ENCODE results near the gene C2CD2. TPM values are rescaled to one million over a fixed set of nuclear protein-coding genes. Genes with fewer than 3 reads are reported as not detected.
"Not testable (repeated sequence)": the region's sequence is repeated elsewhere in the genome, so short reads cannot be mapped to it uniquely, and the experiment has no call there.

The C2CD2 gene
- polyA plus RNA-seq, 6 donors from 2014 or later: 2.6 to 4.6 (median 3.4) TPM; not detected in 1

DNA sequence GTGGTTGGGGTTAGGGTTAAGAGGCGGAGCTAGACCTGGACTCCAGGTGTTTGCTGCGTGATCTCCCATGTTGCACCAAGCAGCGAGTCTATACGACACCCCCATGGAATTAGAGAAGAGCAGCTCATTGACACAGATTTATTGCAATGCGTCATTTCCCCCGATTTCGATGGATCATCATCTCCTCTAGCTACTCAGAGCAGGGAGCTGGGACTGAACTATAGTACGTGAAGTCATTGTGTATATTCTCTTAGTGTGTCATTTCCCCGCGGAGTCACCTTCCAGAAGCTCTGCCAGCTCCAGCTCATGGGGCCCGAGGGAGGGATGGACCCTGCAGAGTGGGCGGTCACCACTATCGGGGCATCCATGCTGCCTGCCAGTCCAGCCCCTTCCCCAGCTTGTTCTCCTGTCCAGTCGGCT, 7.5 kb upstream of the C2CD2 start:
- no peaks in the 10 kb centered on the region for H3K9me3 Mint-ChIP-seq
- ATAC-seq (ENCODE audit: low read depth in 2 of 2): no peak
- H3K4me1 Mint-ChIP-seq: peaks cover 18 to 40% (median 24%) of the 10 kb centered on the region in 3 donors
- H3K27me3 Mint-ChIP-seq: peaks cover 7 to 30% (median 26%) of the 10 kb centered on the region in 3 donors
- no peaks in the 10 kb centered on the region for H3K36me3 Mint-ChIP-seq
- peak overlapping the region in 2 of 8 donors; percentile 20 to 67 for H3K4me3 Mint-ChIP-seq
- H3K27ac Mint-ChIP-seq: peak overlapping the region in 1 of 6 donors; percentile 18
- no peak for DNase-seq

DNA sequence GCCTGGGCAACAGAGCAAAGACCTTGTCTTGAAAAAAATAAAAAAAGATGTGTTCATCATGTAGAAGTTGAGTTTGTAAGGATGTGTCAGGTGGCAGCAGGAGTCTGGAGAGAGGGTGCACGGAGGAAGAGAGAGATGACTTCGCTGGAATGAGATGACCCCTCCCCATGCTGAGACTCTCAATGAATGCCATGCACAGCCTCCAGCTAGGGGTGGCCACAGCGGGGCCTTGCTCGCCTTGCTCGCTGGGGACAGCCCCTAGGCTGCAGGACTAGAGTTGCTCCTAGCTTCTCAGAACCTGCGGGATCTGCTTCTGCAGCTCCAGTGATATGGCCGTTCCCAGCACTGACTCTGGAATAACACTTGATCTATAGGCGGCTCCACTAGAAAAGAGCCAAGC, 6.6 kb upstream of the C2CD2 start:
- no peaks in the 10 kb centered on the region for H3K9me3 Mint-ChIP-seq
- H3K4me1 Mint-ChIP-seq: peaks cover 21 to 46% (median 25%) of the 10 kb centered on the region in 3 donors
- peak overlapping the region in 1 of 6 donors; percentile 76 for H3K27ac Mint-ChIP-seq
- DNase-seq: no peak
- H3K27me3 Mint-ChIP-seq: peaks cover 9 to 30% (median 27%) of the 10 kb centered on the region in 3 donors
- H3K4me3 Mint-ChIP-seq: no peak overlapping the region
- no peak for ATAC-seq (ENCODE audit: low read depth in 2 of 2)
- no peaks in the 10 kb centered on the region for H3K36me3 Mint-ChIP-seq

- peaks cover 13 to 30% (median 29%) of the 10 kb centered on the region in 3 donors for H3K27me3 Mint-ChIP-seq
- peaks cover 22 to 46% (median 25%) of the 10 kb centered on the region in 3 donors for H3K4me1 Mint-ChIP-seq
- H3K4me3 Mint-ChIP-seq; H3K27ac Mint-ChIP-seq; DNase-seq; H3K36me3 Mint-ChIP-seq; ATAC-seq (ENCODE audit: low read depth in 2 of 2); H3K9me3 Mint-ChIP-seq: not testable (repeated sequence)
Measured at GRCh38 chr21:41959697-41960096, 5.9 kb upstream of the C2CD2 start.

GRCh38 chr21:41958886-41959563, 5.2 kb upstream of the C2CD2 start:
- no peak for DNase-seq
- no peak for ATAC-seq (ENCODE audit: low read depth in 2 of 2)
- Mint-ChIP-seq H3K27me3 (peaks cover 13 to 36% (median 35%) of the 10 kb centered on the region in 3 donors), H3K9me3 (peaks cover 0 to 1% (median 0%) of the 10 kb centered on the region in 7 donors), H3K27ac (no peak overlapping the region), H3K4me1 (peaks cover 25 to 50% (median 28%) of the 10 kb centered on the region in 3 donors), H3K36me3 (peaks cover 0 to 9% of the 10 kb centered on the region in 2 donors), H3K4me3 (peak overlapping the region in 1 of 8 donors; percentile 37)

DNA sequence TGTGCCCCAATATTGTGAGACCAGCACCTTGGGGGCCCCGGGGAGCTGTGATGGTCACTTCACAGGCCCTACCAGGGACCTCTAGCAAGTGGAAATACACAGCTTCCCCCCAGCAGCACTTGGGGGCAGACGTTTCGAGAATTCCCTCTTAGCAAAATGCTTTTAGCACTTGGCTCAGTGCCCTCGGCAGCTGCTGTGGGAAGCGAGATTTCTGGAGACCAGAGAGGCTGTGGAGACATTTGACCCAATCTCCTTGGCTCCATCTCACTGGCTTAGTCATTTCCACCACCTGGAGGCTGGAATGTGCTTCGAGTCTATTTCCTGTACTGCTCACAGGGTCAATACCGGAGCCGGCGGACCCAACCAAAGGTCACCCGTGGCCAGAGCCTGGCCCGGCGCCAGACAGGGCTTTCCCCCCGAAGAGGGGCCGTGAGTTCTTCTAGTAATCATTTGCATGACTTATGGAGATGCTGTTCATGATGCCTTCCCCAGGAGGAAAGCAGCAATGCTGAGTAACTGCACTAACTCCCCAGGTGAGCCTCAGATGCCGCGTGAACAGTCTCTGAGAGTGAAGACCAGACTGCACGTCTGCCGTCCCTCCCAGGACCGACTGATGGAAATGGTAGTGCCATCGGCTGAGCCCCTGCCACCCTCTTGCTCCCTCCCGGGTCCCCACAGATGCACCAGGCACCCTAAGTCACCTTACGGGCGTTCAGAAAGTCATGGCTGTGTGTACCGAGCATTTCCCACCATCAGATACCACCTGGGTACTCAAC, 4.4 kb upstream of the C2CD2 start:
- peaks cover 0 to 9% of the 10 kb centered on the region in 2 donors for H3K36me3 Mint-ChIP-seq
- H3K4me3 Mint-ChIP-seq: no peak overlapping the region
- H3K4me1 Mint-ChIP-seq: peaks cover 25 to 50% (median 30%) of the 10 kb centered on the region in 3 donors
- no peak for DNase-seq
- H3K27ac Mint-ChIP-seq: no peak overlapping the region
- H3K27me3 Mint-ChIP-seq: peaks cover 13 to 36% (median 35%) of the 10 kb centered on the region in 3 donors
- peaks cover 0 to 1% (median 0%) of the 10 kb centered on the region in 7 donors for H3K9me3 Mint-ChIP-seq
- no peak for ATAC-seq (ENCODE audit: low read depth in 2 of 2)

DNA sequence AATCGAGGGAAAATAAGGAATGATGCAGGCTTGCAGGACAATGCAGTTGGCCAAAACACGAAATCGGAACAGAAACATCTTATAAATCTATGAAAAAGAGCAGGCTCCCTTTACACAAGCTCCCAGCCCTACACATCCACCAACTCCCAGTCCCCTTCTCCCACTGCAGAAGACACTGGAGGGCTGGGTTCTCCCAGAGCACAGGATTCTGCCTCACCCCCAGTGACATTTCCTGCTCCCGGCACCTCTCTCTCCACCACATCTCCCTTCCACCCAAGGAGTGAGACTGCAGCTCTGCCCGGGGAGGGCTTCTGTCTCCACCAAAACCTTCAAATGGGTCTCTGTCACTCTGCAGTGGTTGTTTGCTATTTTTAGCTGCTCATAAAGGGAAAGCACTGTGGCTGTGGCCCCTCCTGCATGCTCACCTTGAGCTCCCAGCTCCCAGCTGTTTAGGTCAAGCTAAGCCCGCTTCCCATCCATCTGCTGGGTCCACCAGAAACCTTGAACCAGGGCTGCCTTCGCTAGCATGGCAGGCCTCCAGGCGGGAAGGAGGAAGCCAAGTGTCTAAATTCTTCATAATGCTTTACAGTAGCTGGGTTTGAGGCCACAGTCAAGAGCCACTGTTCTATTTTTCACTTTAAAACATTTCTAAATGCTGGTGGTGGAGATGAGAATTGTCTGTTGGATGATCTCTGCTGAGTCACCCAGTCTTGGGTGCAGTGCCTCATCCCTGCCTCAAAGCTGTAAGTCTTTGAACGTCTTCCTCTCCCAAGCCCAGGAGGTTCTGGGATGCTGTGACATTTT, 3.3 kb upstream of the C2CD2 start:
- no peak for DNase-seq
- Mint-ChIP-seq H3K27ac (peak overlapping the region in 2 of 6 donors; percentile 13 to 75), H3K36me3 (peaks cover 0 to 9% of the 10 kb centered on the region in 2 donors), H3K9me3 (peaks cover 0 to 1% (median 0%) of the 10 kb centered on the region in 7 donors), H3K4me3 (peak overlapping the region in 1 of 8 donors; percentile 80), H3K27me3 (peaks cover 13 to 36% (median 30%) of the 10 kb centered on the region in 3 donors), H3K4me1 (peaks cover 25 to 53% (median 37%) of the 10 kb centered on the region in 3 donors)
- no peak for ATAC-seq (ENCODE audit: low read depth in 2 of 2)

DNA sequence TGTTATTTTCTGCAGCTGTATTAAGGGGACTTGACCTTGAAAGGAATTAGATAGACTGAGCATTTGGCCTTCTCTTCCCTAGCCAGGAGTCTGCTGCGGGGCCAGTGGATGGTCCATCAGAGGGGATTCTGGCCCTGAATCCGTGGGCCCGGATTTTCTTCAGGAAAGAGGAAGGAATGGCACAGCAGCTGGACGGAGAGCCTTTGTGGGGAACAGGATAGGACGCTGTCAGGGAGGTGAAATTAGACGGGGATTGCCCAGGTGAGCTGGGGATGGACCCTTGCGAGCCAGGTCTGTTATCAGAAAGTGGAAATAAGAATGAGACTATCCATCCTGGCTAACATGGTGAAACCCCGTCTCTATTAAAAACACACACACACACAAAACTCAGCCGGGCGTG, 1.7 kb upstream of the C2CD2 start:
- ATAC-seq (ENCODE audit: low read depth in 2 of 2): no peak
- Mint-ChIP-seq H3K4me1 (peaks cover 20 to 43% (median 24%) of the 10 kb centered on the region in 3 donors), H3K27ac (peak overlapping the region in 1 of 6 donors; percentile 75), H3K27me3 (peaks cover 5 to 23% (median 21%) of the 10 kb centered on the region in 3 donors), H3K4me3 (peak overlapping the region in 6 of 8 donors; percentile 15 to 83 (median 48)), H3K9me3 (peaks cover 0 to 1% (median 0%) of the 10 kb centered on the region in 7 donors), H3K36me3 (peaks cover 0 to 9% of the 10 kb centered on the region in 2 donors)
- no peak for DNase-seq

DNA sequence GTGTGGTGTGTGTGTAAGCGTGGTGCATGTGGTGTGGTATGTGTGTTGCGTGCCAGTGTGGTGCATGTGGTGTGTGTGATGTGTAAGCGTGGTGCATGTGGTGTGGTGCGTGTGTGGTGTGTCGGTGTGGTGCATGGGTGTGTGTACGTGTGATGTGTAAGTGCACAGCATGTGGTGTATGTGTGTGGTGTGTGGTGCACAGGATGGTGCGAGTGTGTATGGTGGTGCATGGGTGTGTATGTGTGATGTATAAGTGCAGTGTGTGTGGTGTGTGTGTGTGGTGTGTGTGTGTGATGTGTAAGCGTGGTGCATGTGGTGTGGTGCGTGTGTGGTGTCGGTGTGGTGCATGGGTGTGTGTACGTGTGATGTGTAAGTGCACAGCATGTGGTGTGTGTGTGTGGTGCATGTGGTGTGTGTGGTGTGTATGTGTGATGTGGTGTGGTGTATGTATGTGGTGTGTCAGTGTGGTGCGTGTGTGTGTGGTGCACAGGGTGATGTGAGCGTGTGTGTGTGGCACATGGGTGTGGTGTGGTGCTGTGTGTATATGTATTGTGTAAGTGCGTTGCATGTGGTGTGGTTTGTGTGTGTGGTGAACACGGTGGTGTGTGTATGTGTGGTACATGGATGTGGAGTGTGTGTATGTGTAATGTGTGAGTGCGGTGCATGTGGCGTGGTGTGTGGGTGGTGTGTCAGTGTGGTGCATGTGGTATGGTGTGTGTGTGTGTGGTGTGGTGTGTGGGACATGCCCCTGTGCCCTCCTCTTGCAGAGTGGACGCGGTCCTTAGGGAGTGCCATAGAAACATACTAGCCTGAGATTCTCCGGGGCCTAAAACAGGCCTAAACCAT, 1.1 kb upstream of the C2CD2 start:
- DNase-seq (no peak), ATAC-seq (ENCODE audit: low read depth in 2 of 2) (no peak)
- Mint-ChIP-seq H3K27me3 (peaks cover 5 to 23% (median 21%) of the 10 kb centered on the region in 3 donors), H3K36me3 (peaks cover 0 to 9% of the 10 kb centered on the region in 2 donors), H3K4me3 (peak overlapping the region; percentile 14 to 90 (median 60)), H3K27ac (peak overlapping the region in 2 of 6 donors; percentile 7 to 88), H3K9me3 (peaks cover 0 to 1% (median 0%) of the 10 kb centered on the region in 7 donors), H3K4me1 (peaks cover 20 to 43% (median 24%) of the 10 kb centered on the region in 3 donors)

GRCh38 chr21:41953249-41953830, 478 bp downstream of the C2CD2 start:
- Mint-ChIP-seq H3K4me3 (peak overlapping the region; percentile 63 to 86 (median 74)), H3K27me3 (peaks cover 5 to 23% (median 21%) of the 10 kb centered on the region in 3 donors), H3K27ac (no peak overlapping the region), H3K4me1 (peaks cover 20 to 43% (median 24%) of the 10 kb centered on the region in 3 donors), H3K36me3 (peaks cover 0 to 9% of the 10 kb centered on the region in 2 donors), H3K9me3 (peaks cover 0 to 2% (median 0%) of the 10 kb centered on the region in 7 donors)
- DNase-seq (no peak), ATAC-seq (ENCODE audit: low read depth in 2 of 2) (peak; percentile 14 to 21)

- Mint-ChIP-seq H3K27me3 (peaks cover 5 to 23% (median 21%) of the 10 kb centered on the region in 3 donors), H3K36me3 (peaks cover 0 to 9% of the 10 kb centered on the region in 2 donors), H3K9me3 (peaks cover 0 to 2% (median 0%) of the 10 kb centered on the region in 7 donors), H3K4me1 (peaks cover 20 to 43% (median 24%) of the 10 kb centered on the region in 3 donors), H3K27ac (peak overlapping the region in 3 of 6 donors; percentile 19 to 52 (median 19)), H3K4me3 (peak overlapping the region; percentile 63 to 86 (median 74))
- DNase-seq (no peak), ATAC-seq (ENCODE audit: low read depth in 2 of 2) (peak in 1 of 2 donors; percentile 10)
Measured at GRCh38 chr21:41952568-41953248, 1.1 kb downstream of the C2CD2 start.

GRCh38 chr21:41951876-41952567, 1.8 kb downstream of the C2CD2 start:
- H3K4me1 Mint-ChIP-seq: peaks cover 18 to 36% (median 24%) of the 10 kb centered on the region in 3 donors
- peak overlapping the region in 7 of 8 donors; percentile 61 to 86 (median 74) for H3K4me3 Mint-ChIP-seq
- H3K27ac Mint-ChIP-seq: peak overlapping the region in 2 of 6 donors; percentile 10 to 56
- H3K9me3 Mint-ChIP-seq: peaks cover 0 to 2% (median 0%) of the 10 kb centered on the region in 7 donors
- peaks cover 5 to 19% (median 18%) of the 10 kb centered on the region in 3 donors for H3K27me3 Mint-ChIP-seq
- DNase-seq: no peak
- no peak for ATAC-seq (ENCODE audit: low read depth in 2 of 2)
- H3K36me3 Mint-ChIP-seq: peaks cover 0 to 9% of the 10 kb centered on the region in 2 donors

Data from naive B cell (primary cell).